ENCODE data around the gene TGIF2. TPM values are rescaled to one million over a fixed set of nuclear protein-coding genes. Genes with fewer than 3 reads are reported as not detected.
A peak's percentile ranks its signal among the peaks of the same experiment; 100 is the strongest.

The TGIF2 gene
- total and polyA plus RNA-seq, 2 of the 13 experiments (the other 11 are each of a cell fraction or from before 2014, with no cell fraction given): 41.3 to 53.9 TPM

DNA sequence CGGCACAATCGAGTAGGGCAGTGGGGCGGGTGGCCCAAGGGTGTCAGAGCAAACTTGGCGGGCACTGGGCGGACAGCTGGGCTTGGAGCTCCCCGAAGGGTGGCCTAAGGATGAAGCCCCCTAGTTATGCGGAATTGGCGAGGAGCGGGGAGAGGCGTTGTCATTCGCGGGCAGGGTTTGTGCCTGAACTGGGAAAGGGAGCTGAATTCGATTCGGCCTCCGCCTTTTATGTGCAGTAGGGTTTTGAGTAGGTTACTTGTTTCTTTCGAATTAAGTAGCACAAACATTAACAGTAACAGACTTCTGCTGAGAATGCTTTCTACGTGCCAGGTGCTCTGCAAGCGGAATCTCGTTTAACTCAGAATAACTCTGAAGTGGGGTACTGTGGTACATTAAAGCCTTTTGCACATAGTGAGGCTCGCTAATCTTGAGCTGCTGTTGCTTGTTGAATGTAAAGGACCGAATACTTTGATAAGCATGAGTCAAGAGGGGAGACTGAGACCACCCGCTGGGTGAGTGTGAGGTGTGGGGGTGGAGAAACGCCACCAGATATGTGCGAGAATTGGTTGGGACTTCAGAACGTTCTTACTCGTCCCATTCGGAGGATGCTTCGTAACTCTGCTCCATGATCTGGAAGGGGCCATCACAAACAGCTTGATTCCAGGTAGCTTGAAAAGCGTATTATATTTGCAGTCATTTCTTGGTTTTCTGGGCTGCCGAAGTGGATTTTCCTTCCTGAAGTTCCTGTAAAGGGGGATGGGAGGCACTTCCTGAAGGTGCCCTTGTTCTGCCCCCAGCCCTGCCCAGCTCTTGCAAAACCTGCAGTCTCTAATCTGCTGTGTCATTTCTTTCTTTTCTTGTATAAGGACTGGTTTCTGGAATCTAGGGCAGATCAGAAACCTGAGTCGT lies 33.0 kb downstream of the TGIF2 start (continued):
- TF ChIP-seq, protein P1, sequence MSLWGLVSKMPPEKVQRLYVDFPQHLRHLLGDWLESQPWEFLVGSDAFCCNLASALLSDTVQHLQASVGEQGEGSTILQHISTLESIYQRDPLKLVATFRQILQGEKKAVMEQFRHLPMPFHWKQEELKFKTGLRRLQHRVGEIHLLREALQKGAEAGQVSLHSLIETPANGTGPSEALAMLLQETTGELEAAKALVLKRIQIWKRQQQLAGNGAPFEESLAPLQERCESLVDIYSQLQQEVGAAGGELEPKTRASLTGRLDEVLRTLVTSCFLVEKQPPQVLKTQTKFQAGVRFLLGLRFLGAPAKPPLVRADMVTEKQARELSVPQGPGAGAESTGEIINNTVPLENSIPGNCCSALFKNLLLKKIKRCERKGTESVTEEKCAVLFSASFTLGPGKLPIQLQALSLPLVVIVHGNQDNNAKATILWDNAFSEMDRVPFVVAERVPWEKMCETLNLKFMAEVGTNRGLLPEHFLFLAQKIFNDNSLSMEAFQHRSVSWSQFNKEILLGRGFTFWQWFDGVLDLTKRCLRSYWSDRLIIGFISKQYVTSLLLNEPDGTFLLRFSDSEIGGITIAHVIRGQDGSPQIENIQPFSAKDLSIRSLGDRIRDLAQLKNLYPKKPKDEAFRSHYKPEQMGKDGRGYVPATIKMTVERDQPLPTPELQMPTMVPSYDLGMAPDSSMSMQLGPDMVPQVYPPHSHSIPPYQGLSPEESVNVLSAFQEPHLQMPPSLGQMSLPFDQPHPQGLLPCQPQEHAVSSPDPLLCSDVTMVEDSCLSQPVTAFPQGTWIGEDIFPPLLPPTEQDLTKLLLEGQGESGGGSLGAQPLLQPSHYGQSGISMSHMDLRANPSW (CRISPR knock-in tag; IDR thresholded peaks at IDR 0.05; ENCODE audit: borderline replicate concordance): no peak
- peak; percentile 69; the same call in 1 of the 2 replicates for TF ChIP-seq RXRA (CRISPR knock-in tag; IDR thresholded peaks at IDR 0.05)
- TF ChIP-seq ZSCAN25 (CRISPR knock-in tag; IDR thresholded peaks at IDR 0.05): no peak
- peak; percentile 12; the same call in 1 of the 2 replicates for TF ChIP-seq ZNF556 (CRISPR knock-in tag; IDR thresholded peaks at IDR 0.05; ENCODE audit: borderline replicate concordance)
- no peak for TF ChIP-seq SMARCE1 (IDR thresholded peaks at IDR 0.05; ENCODE audit: borderline replicate concordance)
- no peak for TF ChIP-seq ZNF20 (CRISPR knock-in tag; IDR thresholded peaks at IDR 0.05)
- TF ChIP-seq SATB2 (CRISPR knock-in tag; IDR thresholded peaks at IDR 0.05): 0 out of 2 replicates have a peak, but pooled peaks have one; percentile 44
- no peak for TF ChIP-seq AGO1 (IDR thresholded peaks at IDR 0.05; ENCODE audit: low read depth, low read length, poor library complexity, severe bottlenecking)
- no peak for TF ChIP-seq ZBTB42 (CRISPR knock-in tag; IDR thresholded peaks at IDR 0.05)
- TF ChIP-seq ZNF3 (CRISPR knock-in tag; IDR thresholded peaks at IDR 0.05): no peak
- no peak for TF ChIP-seq U2AF2 (IDR thresholded peaks at IDR 0.05; ENCODE audit: low read depth, low read length)
- TF ChIP-seq POLR2G (IDR thresholded peaks at IDR 0.05; ENCODE audit: low read depth, low read length): peak; percentile 70
- TF ChIP-seq MBNL3 (CRISPR knock-in tag; conservative IDR thresholded peaks at IDR 0.05): no peak
- peak; percentile 80 for TF ChIP-seq RARA (CRISPR knock-in tag; IDR thresholded peaks at IDR 0.05)
- peak in 1 of 2 experiments; percentile 75; a peak in 2 of 4 replicates for TF ChIP-seq POLR2A (IDR thresholded peaks at IDR 0.05; ENCODE audit: insufficient read depth in 1 of 2, low read depth in 2 of 2, low read length in 2 of 2)
- no peak for TF ChIP-seq ZNF225 (CRISPR knock-in tag; IDR thresholded peaks at IDR 0.05)
- no peak for TF ChIP-seq RAD21 (CRISPR knock-in tag; IDR thresholded peaks at IDR 0.05)
- no peak for TF ChIP-seq ZNF143 (CRISPR knock-in tag; IDR thresholded peaks at IDR 0.05)
- TF ChIP-seq ZNF232 (CRISPR knock-in tag; IDR thresholded peaks at IDR 0.05; ENCODE audit: borderline replicate concordance): no peak
- TF ChIP-seq POLR2AphosphoS5 (IDR thresholded peaks at IDR 0.05; ENCODE audit: low read depth, low read length): 0 out of 2 replicates have a peak, but pooled peaks have one; percentile 24
- TF ChIP-seq IKZF1 (IDR thresholded peaks at IDR 0.05): no peak
- no peak for TF ChIP-seq FOXP1 (IDR thresholded peaks at IDR 0.05)
- no peak for TF ChIP-seq FOXP1 (CRISPR knock-in tag; IDR thresholded peaks at IDR 0.05)
- no peak for TF ChIP-seq ZNF720 (CRISPR knock-in tag; IDR thresholded peaks at IDR 0.05)
- TF ChIP-seq CC2D1A (CRISPR knock-in tag; IDR thresholded peaks at IDR 0.05): no peak
- TF ChIP-seq ZNF432 (CRISPR knock-in tag; IDR thresholded peaks at IDR 0.05; ENCODE audit: borderline replicate concordance): no peak
- no peak for TF ChIP-seq ZNF354B (CRISPR knock-in tag; IDR thresholded peaks at IDR 0.05)
- TF ChIP-seq ZNF510 (CRISPR knock-in tag; IDR thresholded peaks at IDR 0.05; ENCODE audit: low read depth): 0 out of 2 replicates have a peak, but pooled peaks have one; percentile 49
- no peak for TF ChIP-seq PITX1 (CRISPR knock-in tag; IDR thresholded peaks at IDR 0.05)
